ENCODE results near the gene PNLIPRP2. TPM values are rescaled to one million over a fixed set of nuclear protein-coding genes. Genes with fewer than 3 reads are reported as not detected.

The PNLIPRP2 gene
- total and polyA plus RNA-seq, 2 of the 8 experiments (the other 6 are each of a cell fraction or from before 2014, with no cell fraction given): 0.11 TPM; not detected in 1

DNA sequence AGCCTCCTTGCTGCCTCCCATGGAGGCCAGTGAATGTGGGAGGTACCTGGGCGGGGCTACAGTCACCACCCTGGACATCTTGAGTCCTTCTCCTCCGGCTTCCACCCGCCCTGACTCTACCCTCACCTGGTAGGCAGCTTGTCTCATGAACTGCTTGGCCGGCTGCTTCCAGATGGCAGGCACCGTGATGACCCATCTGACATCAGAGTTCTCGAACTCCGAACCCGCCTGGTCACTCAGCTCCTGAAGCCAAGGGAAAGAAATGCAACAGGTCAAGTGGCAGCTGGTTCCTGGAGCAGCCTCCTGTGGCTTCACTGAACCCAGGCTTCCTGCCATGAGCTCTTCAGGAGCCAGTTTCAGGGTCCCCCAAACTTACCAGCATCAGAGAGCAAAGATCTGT, 71.5 kb downstream of the PNLIPRP2 start (continued):
- TF ChIP-seq JUN (IDR thresholded peaks at IDR 0.05; ENCODE audit: low read depth, low read length): no peak
